Measurements from ENCODE around the gene TBPL1. TPM values are rescaled to one million over a fixed set of nuclear protein-coding genes. Genes with fewer than 3 reads are reported as not detected.

TBPL1 gene
- total and polyA plus RNA-seq, 9 of the 15 experiments (the other 6 are each of a cell fraction or from before 2014, with no cell fraction given) = 78.1 to 152 (median 107) TPM

GRCh38 chr6:133959667-133960368 lies 6.8 kb downstream of the TBPL1 start (continued):
- TF ChIP-seq, protein P1, sequence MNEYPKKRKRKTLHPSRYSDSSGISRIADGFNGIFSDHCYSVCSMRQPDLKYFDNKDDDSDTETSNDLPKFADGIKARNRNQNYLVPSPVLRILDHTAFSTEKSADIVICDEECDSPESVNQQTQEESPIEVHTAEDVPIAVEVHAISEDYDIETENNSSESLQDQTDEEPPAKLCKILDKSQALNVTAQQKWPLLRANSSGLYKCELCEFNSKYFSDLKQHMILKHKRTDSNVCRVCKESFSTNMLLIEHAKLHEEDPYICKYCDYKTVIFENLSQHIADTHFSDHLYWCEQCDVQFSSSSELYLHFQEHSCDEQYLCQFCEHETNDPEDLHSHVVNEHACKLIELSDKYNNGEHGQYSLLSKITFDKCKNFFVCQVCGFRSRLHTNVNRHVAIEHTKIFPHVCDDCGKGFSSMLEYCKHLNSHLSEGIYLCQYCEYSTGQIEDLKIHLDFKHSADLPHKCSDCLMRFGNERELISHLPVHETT (CRISPR knock-in tag; conservative IDR thresholded peaks at IDR 0.05 in 1 of 2, IDR thresholded peaks at IDR 0.05 in 1 of 2) = no peak
- TF ChIP-seq, protein P2, sequence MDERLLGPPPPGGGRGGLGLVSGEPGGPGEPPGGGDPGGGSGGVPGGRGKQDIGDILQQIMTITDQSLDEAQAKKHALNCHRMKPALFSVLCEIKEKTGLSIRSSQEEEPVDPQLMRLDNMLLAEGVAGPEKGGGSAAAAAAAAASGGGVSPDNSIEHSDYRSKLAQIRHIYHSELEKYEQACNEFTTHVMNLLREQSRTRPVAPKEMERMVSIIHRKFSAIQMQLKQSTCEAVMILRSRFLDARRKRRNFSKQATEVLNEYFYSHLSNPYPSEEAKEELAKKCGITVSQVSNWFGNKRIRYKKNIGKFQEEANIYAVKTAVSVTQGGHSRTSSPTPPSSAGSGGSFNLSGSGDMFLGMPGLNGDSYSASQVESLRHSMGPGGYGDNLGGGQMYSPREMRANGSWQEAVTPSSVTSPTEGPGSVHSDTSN (CRISPR knock-in tag; IDR thresholded peaks at IDR 0.05; ENCODE audit: low read depth) = no peak
- TF ChIP-seq, protein P2 (tag; conservative IDR thresholded peaks at IDR 0.05; ENCODE audit: low read depth) = peak; percentile 41; the same call in 1 of the 2 replicates
- TF ChIP-seq HLTF (IDR thresholded peaks at IDR 0.05) (no peak), RBFOX2 (IDR thresholded peaks at IDR 0.05; ENCODE audit: low read depth, low read length) (no peak), ZNF592 (IDR thresholded peaks at IDR 0.05) (0 out of 2 replicates have a peak, but pooled peaks have one; percentile 29), POLR2AphosphoS2 (IDR thresholded peaks at IDR 0.05; ENCODE audit: low read length) (no peak), ZBTB17 (CRISPR knock-in tag; IDR thresholded peaks at IDR 0.05) (no peak), ZHX1 (conservative IDR thresholded peaks at IDR 0.05; ENCODE audit: low read length) (no peak), MCM2 (IDR thresholded peaks at IDR 0.05; ENCODE audit: low read depth) (no peak), HMG20A (CRISPR knock-in tag; conservative IDR thresholded peaks at IDR 0.05) (no peak), MBD2 (IDR thresholded peaks at IDR 0.05; ENCODE audit: borderline replicate concordance, low read depth) (no peak)
- TF ChIP-seq, protein P3, sequence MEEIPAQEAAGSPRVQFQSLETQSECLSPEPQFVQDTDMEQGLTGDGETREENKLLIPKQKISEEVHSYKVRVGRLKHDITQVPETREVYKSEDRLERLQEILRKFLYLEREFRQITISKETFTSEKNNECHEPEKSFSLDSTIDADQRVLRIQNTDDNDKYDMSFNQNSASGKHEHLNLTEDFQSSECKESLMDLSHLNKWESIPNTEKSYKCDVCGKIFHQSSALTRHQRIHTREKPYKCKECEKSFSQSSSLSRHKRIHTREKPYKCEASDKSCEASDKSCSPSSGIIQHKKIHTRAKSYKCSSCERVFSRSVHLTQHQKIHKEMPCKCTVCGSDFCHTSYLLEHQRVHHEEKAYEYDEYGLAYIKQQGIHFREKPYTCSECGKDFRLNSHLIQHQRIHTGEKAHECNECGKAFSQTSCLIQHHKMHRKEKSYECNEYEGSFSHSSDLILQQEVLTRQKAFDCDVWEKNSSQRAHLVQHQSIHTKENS (CRISPR knock-in tag; IDR thresholded peaks at IDR 0.05) = no peak

Data from K562 (cell line).